ENCODE measurements around the gene ATAD5. TPM values are rescaled to one million over a fixed set of nuclear protein-coding genes. Genes with fewer than 3 reads are reported as not detected.

Gene ATAD5
- total and polyA plus RNA-seq, 12 donors: 0.24 to 4.0 (median 0.59) TPM

- H3K36me3 ChIP-seq (replicated peaks in 1 of 2): peaks cover 0 to 55% of the 10 kb centered on the region in 2 donors
- DNase-seq: no peak
- H3K27me3 ChIP-seq: no peaks in the 10 kb centered on the region
- H3K4me3 ChIP-seq: no peak overlapping the region
- H3K4me1 ChIP-seq (replicated peaks in 1 of 2): no peaks in the 10 kb centered on the region
- TF ChIP-seq CTCF (IDR thresholded peaks at IDR 0.05) (no peak), POLR2A (IDR thresholded peaks at IDR 0.05) (no peak)
- H3K9me3 ChIP-seq (replicated peaks in 1 of 3): no peaks in the 10 kb centered on the region
- intact Hi-C loops (cut with DNase I): no loop called here
- no peak overlapping the region for H3K27ac ChIP-seq
- 90 to 91% (median 90%) methylated on average over 9 of the region's 9 CpGs for WGBS, 4 donors
Observed at GRCh38 chr17:30793282-30793977, 38.3 kb upstream of the ATAD5 start.

- intact Hi-C loops (cut with DNase I): no loop called here
- DNase-seq: peak in 1 of 7 donors; percentile 43
- Histone ChIP-seq H3K27ac (no peak overlapping the region), H3K36me3 (replicated peaks in 1 of 2) (peaks cover 0 to 55% of the 10 kb centered on the region in 2 donors), H3K27me3 (no peaks in the 10 kb centered on the region), H3K4me3 (no peak overlapping the region), H3K9me3 (replicated peaks in 1 of 3) (no peaks in the 10 kb centered on the region), H3K4me1 (replicated peaks in 1 of 2) (no peaks in the 10 kb centered on the region)
- TF ChIP-seq CTCF (IDR thresholded peaks at IDR 0.05) (no peak), POLR2A (IDR thresholded peaks at IDR 0.05) (no peak)
- WGBS, 4 donors: 93 to 99% (median 95%) methylated on average over 5 of the region's 5 CpGs
Observed at GRCh38 chr17:30794372-30794771, 37.4 kb upstream of the ATAD5 start.

- TF ChIP-seq POLR2A (IDR thresholded peaks at IDR 0.05) (no peak), CTCF (IDR thresholded peaks at IDR 0.05) (no peak)
- DNase-seq: no peak
- H3K4me1 ChIP-seq (replicated peaks in 1 of 2): no peaks in the 10 kb centered on the region
- peaks cover 0 to 50% of the 10 kb centered on the region in 2 donors for H3K36me3 ChIP-seq (replicated peaks in 1 of 2)
- no peaks in the 10 kb centered on the region for H3K9me3 ChIP-seq (replicated peaks in 1 of 3)
- no peak overlapping the region for H3K4me3 ChIP-seq
- intact Hi-C loops (cut with DNase I): no loop called here
- WGBS, 4 donors: 86 to 96% (median 93%) methylated on average over 4 of the region's 4 CpGs
- H3K27ac ChIP-seq: no peak overlapping the region
- no peaks in the 10 kb centered on the region for H3K27me3 ChIP-seq
Observed at GRCh38 chr17:30796016-30796415, 35.8 kb upstream of the ATAD5 start.

- H3K9me3 ChIP-seq (replicated peaks in 1 of 3): no peaks in the 10 kb centered on the region
- intact Hi-C loops (cut with DNase I): no loop called here
- TF ChIP-seq POLR2A (IDR thresholded peaks at IDR 0.05): no peak
- no peak for TF ChIP-seq CTCF (IDR thresholded peaks at IDR 0.05)
- no peak overlapping the region for H3K27ac ChIP-seq
- H3K4me3 ChIP-seq: no peak overlapping the region
- H3K36me3 ChIP-seq (replicated peaks in 1 of 2): peaks cover 0 to 25% of the 10 kb centered on the region in 2 donors
- H3K4me1 ChIP-seq (replicated peaks in 1 of 2): no peaks in the 10 kb centered on the region
- WGBS, 4 donors: 95 to 100% (median 98%) methylated on average over 1 of the region's 1 CpG
- H3K27me3 ChIP-seq: no peaks in the 10 kb centered on the region
- DNase-seq: no peak
Observed at GRCh38 chr17:30801671-30802070, 30.1 kb upstream of the ATAD5 start.

Data from adrenal gland (tissue), 12 donors.